Measurements from ENCODE around the gene THUMPD2.

Gene THUMPD2

GRCh38 chr2:39715095-39715494 is 64.0 kb downstream of the THUMPD2 start:
- DNase-seq: no peak

GRCh38 chr2:39712953-39713352 is 66.1 kb downstream of the THUMPD2 start:
- DNase-seq: no peak

GRCh38 chr2:39710807-39711206 is 68.3 kb downstream of the THUMPD2 start:
- no peak for DNase-seq

GRCh38 chr2:39708003-39708402 is 71.1 kb downstream of the THUMPD2 start:
- DNase-seq: no peak

GRCh38 chr2:39706945-39707344 is 72.1 kb downstream of the THUMPD2 start:
- DNase-seq: no peak

- no peak for DNase-seq
These were observed 72.7 kb downstream of the THUMPD2 start for GRCh38 chr2:39706312-39706711.

GRCh38 chr2:39705638-39706037 is 73.4 kb downstream of the THUMPD2 start:
- DNase-seq: no peak

GRCh38 chr2:39704540-39704939 is 74.5 kb downstream of the THUMPD2 start:
- no peak for DNase-seq

- no peak for DNase-seq
These were observed 75.7 kb downstream of the THUMPD2 start for GRCh38 chr2:39703181-39703872.

- no peak for DNase-seq
These were observed 77.9 kb downstream of the THUMPD2 start for GRCh38 chr2:39701137-39701536.

GRCh38 chr2:39697454-39697853 is 81.6 kb downstream of the THUMPD2 start:
- DNase-seq: no peak

GRCh38 chr2:39696838-39697237 is 82.2 kb downstream of the THUMPD2 start:
- DNase-seq: no peak

GRCh38 chr2:39696101-39696553 is 82.9 kb downstream of the THUMPD2 start:
- DNase-seq: no peak

- DNase-seq: no peak
These were observed 85.8 kb downstream of the THUMPD2 start for GRCh38 chr2:39693245-39693644.

- no peak for DNase-seq
These were observed 89.2 kb downstream of the THUMPD2 start for GRCh38 chr2:39689876-39690275.

- DNase-seq: no peak
These were observed 89.7 kb downstream of the THUMPD2 start for GRCh38 chr2:39689272-39689841.

- no peak for DNase-seq
These were observed 90.9 kb downstream of the THUMPD2 start for GRCh38 chr2:39688181-39688580.

GRCh38 chr2:39686456-39686855 is 92.6 kb downstream of the THUMPD2 start:
- DNase-seq: no peak
